ENCODE measurements around the gene NR2F2. TPM values are rescaled to one million over a fixed set of nuclear protein-coding genes. Genes with fewer than 3 reads are reported as not detected.

NR2F2 gene
- total RNA-seq, 2 experiments from 2014 or later, result not detected

DNA sequence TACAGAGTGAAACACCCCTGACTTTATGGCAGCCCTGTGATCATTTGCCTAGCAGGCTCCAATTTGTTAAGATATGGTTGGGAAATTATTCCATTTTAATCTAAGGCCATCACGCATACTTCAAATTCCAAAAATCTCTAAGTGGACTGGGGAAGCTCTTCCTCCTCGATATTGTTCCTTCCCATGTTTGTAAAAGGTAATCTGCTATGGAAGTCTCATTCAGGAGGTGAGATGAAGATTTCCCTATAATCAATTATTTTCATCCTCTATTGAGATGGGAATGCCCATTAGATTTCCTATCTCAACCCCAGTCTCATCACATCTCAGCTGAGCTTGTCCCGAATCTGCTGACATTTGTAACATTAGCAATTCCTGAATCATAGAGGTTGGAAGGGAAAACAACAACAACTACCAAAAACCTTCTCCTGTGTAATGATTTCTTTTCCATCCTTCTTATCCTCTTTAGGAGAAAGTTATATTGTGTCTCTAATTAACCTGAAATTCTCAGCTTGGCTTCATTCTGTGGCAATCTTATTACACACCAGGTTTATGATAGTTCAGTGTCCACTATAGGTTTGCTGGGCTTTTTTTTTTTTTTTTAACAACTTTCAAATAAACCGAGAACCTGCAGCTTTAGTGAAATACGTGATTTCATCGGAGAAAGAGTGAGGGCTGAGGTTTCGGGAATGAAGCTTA lies 2.2 kb upstream of the NR2F2 start:
- Mint-ChIP-seq H3K4me3 (no peak overlapping the region), H3K27me3 (peaks cover 81% of the 10 kb centered on the region), H3K27ac (no peak overlapping the region), H3K36me3 (ENCODE audit: low read depth) (peaks cover 3% of the 10 kb centered on the region), H3K9me3 (no peaks in the 10 kb centered on the region), H3K4me1 (ENCODE audit: low read depth) (peaks cover 15% of the 10 kb centered on the region)
- no peak for DNase-seq
- CTCF ChIA-PET, result interaction anchor here (1.0 to 2.3 kb wide), 5 partner anchors 8 to 917 kb away, joined by 3 to 10 read pairs (median 4); no protein-coding TSS in a partner anchor
- ATAC-seq, result no peak
- TF ChIP-seq, protein P1, sequence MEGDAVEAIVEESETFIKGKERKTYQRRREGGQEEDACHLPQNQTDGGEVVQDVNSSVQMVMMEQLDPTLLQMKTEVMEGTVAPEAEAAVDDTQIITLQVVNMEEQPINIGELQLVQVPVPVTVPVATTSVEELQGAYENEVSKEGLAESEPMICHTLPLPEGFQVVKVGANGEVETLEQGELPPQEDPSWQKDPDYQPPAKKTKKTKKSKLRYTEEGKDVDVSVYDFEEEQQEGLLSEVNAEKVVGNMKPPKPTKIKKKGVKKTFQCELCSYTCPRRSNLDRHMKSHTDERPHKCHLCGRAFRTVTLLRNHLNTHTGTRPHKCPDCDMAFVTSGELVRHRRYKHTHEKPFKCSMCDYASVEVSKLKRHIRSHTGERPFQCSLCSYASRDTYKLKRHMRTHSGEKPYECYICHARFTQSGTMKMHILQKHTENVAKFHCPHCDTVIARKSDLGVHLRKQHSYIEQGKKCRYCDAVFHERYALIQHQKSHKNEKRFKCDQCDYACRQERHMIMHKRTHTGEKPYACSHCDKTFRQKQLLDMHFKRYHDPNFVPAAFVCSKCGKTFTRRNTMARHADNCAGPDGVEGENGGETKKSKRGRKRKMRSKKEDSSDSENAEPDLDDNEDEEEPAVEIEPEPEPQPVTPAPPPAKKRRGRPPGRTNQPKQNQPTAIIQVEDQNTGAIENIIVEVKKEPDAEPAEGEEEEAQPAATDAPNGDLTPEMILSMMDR (IDR thresholded peaks at IDR 0.05), result no peak
- POLR2A ChIA-PET, result no interaction called here
- intact Hi-C loops (cut with micrococcal nuclease), result loop anchor here (5.0 kb wide), 1 partner anchor 34 kb away; no protein-coding TSS in a partner anchor

DNA sequence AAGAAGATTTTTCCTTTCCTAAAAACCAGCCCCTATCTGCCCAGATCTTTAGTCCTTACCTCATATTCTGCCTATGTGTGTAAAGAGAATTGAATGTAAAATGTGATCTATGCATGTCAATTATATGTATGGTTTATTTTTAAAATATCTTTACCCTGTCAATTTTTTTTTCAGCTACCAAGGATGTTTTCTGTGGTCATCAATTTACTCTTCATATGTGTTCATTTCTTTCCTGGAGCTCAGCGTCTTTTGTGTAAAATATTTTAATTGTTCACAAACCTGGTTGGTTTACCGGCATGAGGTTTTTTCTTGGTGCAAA lies 1.7 kb upstream of the NR2F2 start:
- no peak for DNase-seq
- TF ChIP-seq, protein P1 (IDR thresholded peaks at IDR 0.05), result no peak
- ChIA-PET CTCF (interaction anchor here (2.3 kb wide), 1 partner anchor 917 kb away, joined by 7 read pairs; no protein-coding TSS in a partner anchor), POLR2A (no interaction called here)
- no peak overlapping the region for H3K27ac Mint-ChIP-seq
- H3K36me3 Mint-ChIP-seq (ENCODE audit: low read depth), result peaks cover 3% of the 10 kb centered on the region
- peaks cover 82% of the 10 kb centered on the region for H3K27me3 Mint-ChIP-seq
- H3K9me3 Mint-ChIP-seq, result no peaks in the 10 kb centered on the region
- intact Hi-C loops (cut with micrococcal nuclease), result loop anchor here (5.0 kb wide), 1 partner anchor 33 kb away; no protein-coding TSS in a partner anchor
- H3K4me3 Mint-ChIP-seq, result no peak overlapping the region
- H3K4me1 Mint-ChIP-seq (ENCODE audit: low read depth), result peaks cover 16% of the 10 kb centered on the region
- ATAC-seq, result no peak

GRCh38 chr15:96329403-96329981 lies 1.0 kb upstream of the NR2F2 start:
- TF ChIP-seq, protein P1 (IDR thresholded peaks at IDR 0.05), result no peak
- no peak overlapping the region for H3K27ac Mint-ChIP-seq
- no peaks in the 10 kb centered on the region for H3K9me3 Mint-ChIP-seq
- ChIA-PET POLR2A (interaction anchor here (0.7 kb wide), 1 partner anchor 28 kb away, joined by 3 read pairs; no protein-coding TSS in a partner anchor), CTCF (interaction anchor here (1.2 kb wide), 1 partner anchor 16 kb away, joined by 4 read pairs; no protein-coding TSS in a partner anchor)
- no peak overlapping the region for H3K4me3 Mint-ChIP-seq
- peaks cover 83% of the 10 kb centered on the region for H3K27me3 Mint-ChIP-seq
- peaks cover 3% of the 10 kb centered on the region for H3K36me3 Mint-ChIP-seq (ENCODE audit: low read depth)
- intact Hi-C loops (cut with micrococcal nuclease), result loop anchor here (5.0 kb wide), 1 partner anchor 33 kb away; no protein-coding TSS in a partner anchor
- DNase-seq, result no peak
- peaks cover 16% of the 10 kb centered on the region for H3K4me1 Mint-ChIP-seq (ENCODE audit: low read depth)
- ATAC-seq, result no peak

- Mint-ChIP-seq H3K27ac (no peak overlapping the region), H3K36me3 (ENCODE audit: low read depth) (peaks cover 3% of the 10 kb centered on the region), H3K9me3 (no peaks in the 10 kb centered on the region), H3K4me1 (ENCODE audit: low read depth) (peaks cover 16% of the 10 kb centered on the region), H3K4me3 (peak overlapping the region; percentile 41), H3K27me3 (peaks cover 81% of the 10 kb centered on the region)
- ATAC-seq (peak; percentile 32), DNase-seq (no peak)
- TF ChIP-seq, protein P1 (IDR thresholded peaks at IDR 0.05), result no peak
- ChIA-PET POLR2A (no interaction called here), CTCF (interaction anchor here (1.2 kb wide), 1 partner anchor 15 kb away, joined by 4 read pairs; no protein-coding TSS in a partner anchor)
- intact Hi-C loops (cut with micrococcal nuclease), result no loop called here
Observed at GRCh38 chr15:96330064-96330449, 443 bp upstream of the NR2F2 start.
